Measurements from ENCODE around the gene STAP1.
A peak's percentile ranks its signal among the peaks of the same experiment; 100 is the strongest.
"Not testable (repeated sequence)": the region's sequence is repeated elsewhere in the genome, so short reads cannot be mapped to it uniquely, and the experiment has no call there.

Gene STAP1

GRCh38 chr4:67558493-67558892 is at the start of gene STAP1:
TSS of gene STAP1 (plus strand) at chr4:67558727. CDS start at chr4:67558810, 83 bp downstream.
- no peak for DNase-seq (ENCODE audit: low read depth in 3 of 3)

GRCh38 chr4:67512501-67512900 is 46.0 kb upstream of the STAP1 start:
- DNase-seq (ENCODE audit: low read depth in 3 of 3), result no peak

DNA sequence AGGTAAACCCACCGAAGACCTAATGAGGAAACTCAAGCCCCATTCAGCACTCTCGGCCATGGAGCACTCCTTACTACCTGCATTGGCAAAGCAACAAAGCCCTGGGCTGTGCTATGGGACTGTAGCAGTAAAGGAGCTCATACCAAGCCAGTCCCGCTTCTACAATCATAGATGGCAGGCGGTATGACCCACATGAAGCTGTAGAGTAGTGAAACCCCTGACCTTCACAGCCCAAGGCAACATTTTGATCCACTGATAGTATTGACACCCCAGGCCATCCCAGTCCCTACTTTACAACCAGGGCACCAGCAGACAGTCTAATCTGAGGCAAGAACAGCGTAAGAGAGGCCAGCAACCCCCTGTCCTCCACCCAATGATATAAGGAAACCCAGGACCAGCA is 38.4 kb upstream of the STAP1 start:
- DNase-seq (ENCODE audit: low read depth in 3 of 3), result no peak

DNA sequence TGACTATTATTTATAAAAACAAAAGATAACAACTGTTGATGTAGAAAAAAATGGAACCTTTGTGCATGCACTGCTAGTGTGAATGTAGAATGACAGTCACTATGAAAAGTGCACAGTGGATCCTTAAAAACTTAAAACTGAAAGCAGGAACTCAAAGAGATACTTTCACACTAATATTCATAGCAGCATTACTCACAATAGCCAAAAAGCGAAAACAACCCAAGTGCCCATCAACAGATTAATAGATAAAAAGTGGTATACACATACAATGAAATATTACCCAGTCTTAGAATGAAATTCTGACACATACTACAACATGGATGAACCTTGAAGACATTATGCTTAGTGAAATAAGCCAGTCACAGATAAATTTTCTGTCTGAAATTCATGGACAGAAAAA is 37.0 kb upstream of the STAP1 start:
- DNase-seq (ENCODE audit: low read depth in 3 of 3), result no peak

- no peak for DNase-seq (ENCODE audit: low read depth in 3 of 3)
These were observed 36.3 kb upstream of the STAP1 start for GRCh38 chr4:67522230-67522629.

- no peak for DNase-seq (ENCODE audit: low read depth in 3 of 3)
These were observed 35.5 kb upstream of the STAP1 start for GRCh38 chr4:67522851-67523671.

DNA sequence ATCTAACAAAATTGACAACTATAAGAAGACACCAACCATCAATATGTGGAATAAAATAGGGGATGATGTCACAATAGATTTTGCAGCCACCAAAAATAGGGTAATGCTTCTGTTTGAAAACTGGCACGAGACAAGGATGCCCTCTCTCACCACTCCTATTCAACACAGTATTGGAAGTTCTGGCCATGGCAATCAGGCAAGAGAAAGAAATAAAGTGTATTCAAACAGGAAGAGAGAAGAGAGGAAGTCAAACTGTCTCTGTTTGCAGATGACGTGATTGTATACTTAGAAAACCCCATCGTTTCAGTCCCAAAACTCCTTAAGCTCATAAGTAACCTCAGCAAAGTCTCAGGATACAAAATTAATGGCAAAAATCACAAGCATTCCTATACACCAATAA is 34.4 kb upstream of the STAP1 start:
- not testable (repeated sequence) for DNase-seq (ENCODE audit: low read depth in 3 of 3)

DNA sequence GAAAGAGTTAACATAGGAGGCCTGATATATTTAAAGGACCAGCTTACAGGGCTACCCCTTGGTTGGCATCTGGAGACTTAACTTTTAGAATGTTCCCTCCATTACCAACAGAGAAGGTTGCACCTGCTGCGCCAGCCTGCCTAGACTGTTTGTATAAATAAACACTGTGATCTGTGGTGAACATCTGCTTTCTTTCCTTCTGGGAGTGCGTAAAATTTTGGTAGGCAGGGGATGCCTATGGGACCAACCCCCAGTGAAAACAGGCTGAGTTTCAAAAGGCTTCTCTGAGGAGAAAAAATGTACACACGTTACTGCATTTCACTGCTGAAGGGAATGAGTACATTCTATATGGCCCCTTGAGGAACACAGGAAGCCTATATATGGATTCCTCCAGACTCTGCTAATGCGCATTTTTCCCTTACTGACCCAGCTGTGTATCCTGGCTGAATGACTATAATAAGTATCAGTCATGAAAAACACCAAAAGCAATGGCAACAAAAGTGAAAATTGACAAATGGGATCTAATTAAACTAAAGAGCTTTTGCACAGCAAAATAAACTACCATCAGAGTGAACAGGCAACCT is 27.1 kb upstream of the STAP1 start:
- no peak for DNase-seq (ENCODE audit: low read depth in 3 of 3)

- DNase-seq (ENCODE audit: low read depth in 3 of 3), result not testable (repeated sequence)
These were observed 26.1 kb upstream of the STAP1 start for GRCh38 chr4:67532397-67532796.

DNA sequence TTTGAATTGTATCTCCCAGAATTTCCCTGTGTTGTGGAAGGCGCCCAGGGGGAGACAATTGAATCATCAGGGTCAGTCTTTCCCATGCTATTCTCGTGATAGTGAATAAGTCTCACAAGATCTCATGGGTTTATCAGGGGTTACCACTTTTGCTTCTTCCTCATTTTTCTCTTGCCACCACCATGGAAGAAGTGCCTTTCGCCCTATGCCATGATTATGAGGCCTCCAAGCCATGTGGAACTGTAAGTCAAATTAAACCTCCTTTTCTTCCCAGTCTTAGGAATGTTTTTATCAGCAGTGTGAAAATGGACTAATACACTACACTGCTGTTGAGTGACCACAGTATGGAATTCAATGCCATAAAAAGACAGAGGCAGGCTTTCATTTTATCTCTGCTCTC is 25.4 kb upstream of the STAP1 start:
- DNase-seq (ENCODE audit: low read depth in 3 of 3), result no peak

DNA sequence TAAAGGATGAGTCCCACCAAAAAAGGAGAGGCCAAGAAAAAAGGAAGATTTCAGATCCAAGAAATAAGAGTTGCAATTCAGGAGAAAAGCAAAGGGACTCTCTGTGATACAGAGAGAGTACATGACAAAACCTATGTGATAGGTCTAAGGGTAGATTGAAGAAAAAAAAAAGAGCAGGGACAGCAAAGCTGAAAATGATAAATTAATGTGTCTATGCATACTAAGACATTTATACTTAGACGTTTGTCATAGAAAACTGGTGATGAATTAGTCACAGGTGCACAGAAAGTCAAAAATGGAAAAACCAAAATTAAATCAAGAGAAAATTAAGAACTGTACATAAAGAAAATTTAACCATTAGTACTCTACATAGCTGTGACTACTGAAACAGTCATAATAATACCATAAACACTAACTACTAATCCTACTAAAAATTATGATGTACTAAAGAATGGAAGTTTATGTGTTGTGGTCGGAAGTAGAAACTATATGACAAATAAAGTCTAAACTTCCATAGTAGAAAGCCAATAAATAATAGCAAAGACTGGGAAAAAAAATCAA is 23.2 kb upstream of the STAP1 start:
- DNase-seq (ENCODE audit: low read depth in 3 of 3), result no peak

GRCh38 chr4:67539830-67540229 is 18.7 kb upstream of the STAP1 start:
- no peak for DNase-seq (ENCODE audit: low read depth in 3 of 3)

DNA sequence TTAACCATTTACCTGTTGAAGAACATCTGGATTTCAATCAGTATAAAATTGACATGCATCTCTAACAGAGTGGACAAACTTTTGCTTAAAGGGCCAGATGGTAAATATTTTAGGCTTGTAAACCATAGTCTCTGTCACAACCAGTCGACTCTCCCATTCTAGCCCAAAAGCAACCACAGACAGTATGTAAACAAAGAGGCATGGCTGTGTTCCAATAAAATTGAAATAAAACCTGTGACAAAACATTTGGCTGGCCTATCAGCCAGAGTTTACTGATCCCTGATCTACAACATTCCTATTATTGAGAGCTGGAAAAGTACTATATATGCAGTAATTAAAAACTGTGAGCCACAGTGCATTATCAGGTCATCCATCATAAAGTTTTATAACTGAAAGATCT is 16.5 kb upstream of the STAP1 start:
- no peak for DNase-seq (ENCODE audit: low read depth in 3 of 3)

GRCh38 chr4:67545199-67546003 is 13.1 kb upstream of the STAP1 start, which contains the start of gene CENPC:
TSS of gene CENPC (minus strand) at chr4:67545503. CDS start at chr4:67545355, 148 bp downstream.
- peak; percentile 79 to 84 (median 83) for DNase-seq (ENCODE audit: low read depth in 3 of 3)

DNA sequence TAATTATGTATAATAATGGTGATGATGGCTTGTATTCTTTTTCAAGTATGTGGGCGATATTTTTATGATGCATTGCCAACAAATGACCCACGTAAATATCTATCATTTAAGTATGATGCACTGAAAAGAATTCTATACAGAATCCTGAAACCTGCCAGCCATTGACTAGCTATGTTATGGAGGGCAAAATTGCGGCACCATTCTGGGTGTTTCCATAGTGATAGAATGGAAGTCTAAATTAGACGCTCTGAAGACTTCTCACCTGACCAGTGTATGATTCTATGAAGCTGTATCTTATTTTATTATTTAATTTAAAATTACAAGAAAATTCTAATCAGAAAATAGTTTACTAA is 12.5 kb upstream of the STAP1 start:
- no peak for DNase-seq (ENCODE audit: low read depth in 3 of 3)

DNA sequence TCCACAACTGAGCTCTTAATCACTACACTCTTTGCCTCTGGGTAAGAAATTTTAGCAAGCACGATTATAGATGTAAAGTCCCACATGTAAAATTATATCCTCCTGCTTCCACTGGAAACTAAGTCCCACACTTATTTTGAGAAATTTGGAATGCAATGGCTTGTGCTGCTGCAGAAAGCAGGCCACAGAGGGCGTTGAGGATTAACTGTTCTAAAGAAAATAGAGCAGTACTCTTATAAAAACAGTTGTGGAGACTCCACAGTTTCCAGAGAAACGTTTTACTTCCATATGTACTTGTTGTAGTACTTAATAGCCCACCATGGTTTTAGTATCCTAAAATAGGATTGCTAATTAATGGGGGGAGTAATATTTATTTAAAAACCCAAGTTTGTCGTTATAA is 11.6 kb upstream of the STAP1 start:
- no peak for DNase-seq (ENCODE audit: low read depth in 3 of 3)

DNA sequence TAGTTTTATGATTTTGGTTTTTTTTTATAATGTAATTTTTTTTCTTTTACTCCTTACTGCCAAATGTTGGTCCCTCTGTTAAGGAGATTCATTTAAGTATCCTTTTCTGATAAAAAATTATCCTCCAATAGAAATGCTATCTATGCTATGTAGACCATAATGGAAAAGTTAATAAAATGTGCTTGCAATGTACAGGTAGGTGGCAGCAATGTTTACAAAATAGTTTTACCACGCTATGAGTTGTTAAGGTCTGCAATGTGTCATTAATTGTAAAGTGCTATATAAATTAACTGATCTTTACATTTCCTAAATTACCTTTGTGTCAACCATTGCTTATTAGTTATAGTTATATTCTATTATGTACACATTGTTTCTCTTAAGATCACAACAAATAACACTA is 9.4 kb upstream of the STAP1 start:
- no peak for DNase-seq (ENCODE audit: low read depth in 3 of 3)

DNA sequence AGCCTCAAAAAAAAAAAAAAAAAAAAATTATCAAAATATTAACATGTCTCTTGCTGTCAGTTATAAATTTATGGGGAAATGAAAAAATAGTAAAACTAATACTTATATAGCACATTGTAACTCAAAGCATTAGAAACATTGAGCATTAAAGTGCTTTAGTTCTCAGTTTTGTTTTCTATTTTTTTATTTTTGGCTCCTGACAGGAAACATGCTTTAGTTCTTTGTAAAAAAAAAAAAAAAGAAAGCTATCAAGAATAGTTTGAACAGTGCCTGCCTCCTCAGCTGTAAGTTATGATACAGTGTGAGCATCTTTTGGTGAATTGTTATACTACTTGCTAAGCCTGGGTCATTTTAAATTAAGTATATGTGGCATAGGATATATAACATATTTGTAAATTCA is 8.1 kb upstream of the STAP1 start:
- DNase-seq (ENCODE audit: low read depth in 3 of 3), result no peak

GRCh38 chr4:67550857-67551256 is 7.7 kb upstream of the STAP1 start:
- DNase-seq (ENCODE audit: low read depth in 3 of 3), result no peak

DNA sequence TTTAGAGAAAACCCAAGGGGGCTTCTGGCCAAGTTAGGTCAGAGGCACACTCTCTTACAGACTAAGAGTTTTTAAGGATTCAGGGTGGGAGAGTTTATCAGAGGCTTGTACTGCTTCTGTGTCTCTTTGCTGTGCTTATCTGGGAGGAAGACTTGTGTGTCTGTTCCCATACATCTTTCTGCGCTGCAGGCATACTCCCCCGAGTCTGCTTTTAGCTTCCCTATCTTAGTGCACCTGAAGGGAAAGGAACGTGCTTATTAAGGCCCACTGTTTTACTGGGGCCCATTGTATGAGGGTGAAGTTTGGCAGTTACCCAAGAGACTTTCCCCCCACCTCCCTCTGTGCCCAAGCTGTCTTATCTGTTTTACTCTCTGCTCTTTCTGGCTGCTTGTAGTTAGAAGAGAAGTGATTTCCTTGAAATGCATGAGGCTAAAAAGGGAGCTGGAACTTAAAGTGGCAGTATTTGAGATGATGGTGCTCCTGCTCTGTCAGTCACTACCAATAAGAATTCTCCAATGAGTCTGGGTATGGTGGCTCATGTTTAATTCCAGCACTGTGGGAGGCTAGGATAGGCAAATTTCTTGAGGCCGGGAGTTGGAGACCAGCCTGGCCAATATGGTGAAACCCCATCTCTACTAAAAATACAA is 6.3 kb upstream of the STAP1 start:
- not testable (repeated sequence) for DNase-seq (ENCODE audit: low read depth in 3 of 3)

DNA sequence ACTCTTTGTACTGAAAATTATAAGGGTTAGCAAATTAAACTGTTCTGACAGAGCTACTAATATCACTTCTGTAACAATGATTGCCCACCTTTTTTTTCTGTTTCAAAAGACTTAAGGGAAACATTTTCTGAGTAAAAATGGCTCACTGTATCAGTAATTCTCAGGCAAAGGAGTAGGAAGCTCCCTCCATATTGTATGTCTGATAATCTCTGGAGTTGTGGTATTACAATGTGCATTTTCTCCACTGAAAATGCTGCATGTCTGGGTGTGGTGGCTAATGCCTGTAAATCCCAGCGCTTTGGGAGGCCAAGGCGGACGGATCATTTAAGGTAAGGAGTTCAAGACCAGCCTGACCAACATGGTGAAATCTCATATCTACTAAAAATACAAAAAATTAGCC is 4.4 kb upstream of the STAP1 start:
- DNase-seq (ENCODE audit: low read depth in 3 of 3), result no peak

GRCh38 chr4:67555447-67555846 is 3.1 kb upstream of the STAP1 start:
- DNase-seq (ENCODE audit: low read depth in 3 of 3), result no peak

Data from stimulated activated CD4-positive, alpha-beta T cell treated with anti-CD3 and anti-CD28 coated beads, TNF-alpha, amount 100 ng/mL, for 4 hours (primary cell).